ENCODE measurements around the gene BANK1. TPM values are rescaled to one million over a fixed set of nuclear protein-coding genes. Genes with fewer than 3 reads are reported as not detected.

The BANK1 gene
- total and polyA plus RNA-seq, 2 of the 4 experiments (the other 2 are of a cell fraction) = under 0.01 to 0.51 TPM

GRCh38 chr4:101933855-101934254 is 143.3 kb downstream of the BANK1 start:
- TF ChIP-seq RFX5 (IDR thresholded peaks at IDR 0.05; ENCODE audit: low read depth, low read length) (no peak), CEBPB (IDR thresholded peaks at IDR 0.05; ENCODE audit: low read depth, low read length) (no peak), RCOR1 (IDR thresholded peaks at IDR 0.05; ENCODE audit: insufficient replicate concordance, low read length) (no peak), MXI1 (IDR thresholded peaks at IDR 0.05; ENCODE audit: borderline replicate concordance, low read depth, low read length) (no peak), NFE2L2 (IDR thresholded peaks at IDR 0.05; ENCODE audit: low read depth, low read length) (no peak), MAFK (IDR thresholded peaks at IDR 0.05; ENCODE audit: low read depth, low read length) (no peak), USF2 (IDR thresholded peaks at IDR 0.05; ENCODE audit: low read depth, low read length) (no peak), BHLHE40 (IDR thresholded peaks at IDR 0.05; ENCODE audit: low read depth, low read length) (no peak), RAD21 (IDR thresholded peaks at IDR 0.05; ENCODE audit: low read length) (no peak), MAZ (IDR thresholded peaks at IDR 0.05; ENCODE audit: borderline replicate concordance, low read depth, low read length) (no peak), CHD1 (IDR thresholded peaks at IDR 0.05; ENCODE audit: low read depth, low read length) (no peak), ELK1 (IDR thresholded peaks at IDR 0.05; ENCODE audit: borderline replicate concordance, low read depth, low read length) (no peak), FOS (IDR thresholded peaks at IDR 0.05; ENCODE audit: low read depth, low read length) (no peak), POLR2A (IDR thresholded peaks at IDR 0.05; ENCODE audit: low read depth, low read length) (no peak), SMC3 (IDR thresholded peaks at IDR 0.05; ENCODE audit: low read depth, low read length) (no peak)
- TF ChIP-seq, protein P1, sequence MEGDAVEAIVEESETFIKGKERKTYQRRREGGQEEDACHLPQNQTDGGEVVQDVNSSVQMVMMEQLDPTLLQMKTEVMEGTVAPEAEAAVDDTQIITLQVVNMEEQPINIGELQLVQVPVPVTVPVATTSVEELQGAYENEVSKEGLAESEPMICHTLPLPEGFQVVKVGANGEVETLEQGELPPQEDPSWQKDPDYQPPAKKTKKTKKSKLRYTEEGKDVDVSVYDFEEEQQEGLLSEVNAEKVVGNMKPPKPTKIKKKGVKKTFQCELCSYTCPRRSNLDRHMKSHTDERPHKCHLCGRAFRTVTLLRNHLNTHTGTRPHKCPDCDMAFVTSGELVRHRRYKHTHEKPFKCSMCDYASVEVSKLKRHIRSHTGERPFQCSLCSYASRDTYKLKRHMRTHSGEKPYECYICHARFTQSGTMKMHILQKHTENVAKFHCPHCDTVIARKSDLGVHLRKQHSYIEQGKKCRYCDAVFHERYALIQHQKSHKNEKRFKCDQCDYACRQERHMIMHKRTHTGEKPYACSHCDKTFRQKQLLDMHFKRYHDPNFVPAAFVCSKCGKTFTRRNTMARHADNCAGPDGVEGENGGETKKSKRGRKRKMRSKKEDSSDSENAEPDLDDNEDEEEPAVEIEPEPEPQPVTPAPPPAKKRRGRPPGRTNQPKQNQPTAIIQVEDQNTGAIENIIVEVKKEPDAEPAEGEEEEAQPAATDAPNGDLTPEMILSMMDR (conservative IDR thresholded peaks at IDR 0.05; ENCODE audit: low read depth, low read length) = no peak
- Histone ChIP-seq H4K20me1 (ENCODE audit: insufficient read depth, low read length) (no peaks in the 10 kb centered on the region), H3K56ac (ENCODE audit: extremely low read depth, insufficient read depth, low read length) (no peak overlapping the region), H3K4me1 (ENCODE audit: control insufficient read depth, insufficient read depth, low read length) (no peaks in the 10 kb centered on the region), H3K27me3 (ENCODE audit: control insufficient read depth, insufficient read depth, low read length) (no peaks in the 10 kb centered on the region), H4K8ac (ENCODE audit: low read depth in 2 of 2, low read length in 2 of 2) (no peak overlapping the region), H3K4ac (ENCODE audit: low read depth, low read length) (no peak overlapping the region), H2AK5ac (ENCODE audit: low read depth, low read length) (no peak overlapping the region), H3K4me3 (ENCODE audit: insufficient read depth, low read depth, low read length) (no peak overlapping the region), H3K9ac (ENCODE audit: low read depth, low read length) (no peak overlapping the region), H4K5ac (ENCODE audit: low read depth, low read length) (no peak overlapping the region), H3K14ac (replicated peaks; ENCODE audit: low read depth, low read length) (no peak overlapping the region), H3K9me1 (ENCODE audit: insufficient read depth, low read length) (no peaks in the 10 kb centered on the region), H2AFZ (replicated peaks; ENCODE audit: low read length, poor library complexity) (no peak overlapping the region), H3K36me3 (ENCODE audit: control insufficient read depth, insufficient read depth, low read length) (no peaks in the 10 kb centered on the region), H3K9me3 (ENCODE audit: control insufficient read depth, insufficient read depth, low read length) (no peaks in the 10 kb centered on the region), H2BK120ac (ENCODE audit: low read depth, low read length) (no peak overlapping the region), H3K79me1 (ENCODE audit: low read depth in 1 of 2, low read length in 2 of 2) (no peaks in the 10 kb centered on the region), H3K4me2 (ENCODE audit: low read depth, low read length) (no peak overlapping the region), H3K18ac (ENCODE audit: low read depth, low read length) (no peak overlapping the region), H4K91ac (ENCODE audit: insufficient read depth, low read depth, low read length) (no peak overlapping the region), H2BK5ac (ENCODE audit: low read depth, low read length, poor library complexity, severe bottlenecking) (no peak overlapping the region), H2AK9ac (replicated peaks; ENCODE audit: low read depth, low read length, poor library complexity) (no peak overlapping the region), H2BK20ac (ENCODE audit: low read depth, low read length) (no peak overlapping the region), H2BK15ac (ENCODE audit: low read depth, low read length) (no peak overlapping the region), H3K27ac (ENCODE audit: insufficient read depth, low read length) (no peak overlapping the region), H3K23ac (ENCODE audit: low read depth, low read length) (no peak overlapping the region)
- BruUV-seq (replicated peaks) = no TSS peak
- ATAC-seq (ENCODE audit: low read depth) = no peak
- DNase-seq = no peak
- intact Hi-C loops (cut with micrococcal nuclease) (no loop called here), dilution Hi-C loops (cut with HindIII; ENCODE audit: low sequenced_read_pairs, unreplicated experiment) (no loop called here), in situ Hi-C loops (cut with MboI; ENCODE audit: low sequenced_read_pairs) (no loop called here)
- POLR2A ChIA-PET (ENCODE audit: unreplicated experiment) = no interaction called here
- CTCF ChIA-PET = no interaction called here
- WGBS, 2 experiments (ENCODE audit: extremely low coverage in 2 of 2, insufficient read length in 1 of 2) = no CpG with 5 or more reads among the region's 3 CpGs
